ENCODE measurements around the gene CAV3.
"Not testable (repeated sequence)": the region's sequence is repeated elsewhere in the genome, so short reads cannot be mapped to it uniquely, and the experiment has no call there.

GRCh38 chr3:8715757-8716156 is 17.8 kb upstream of the CAV3 start:
- not testable (repeated sequence) for TF ChIP-seq ETS2 (tag; IDR thresholded peaks at IDR 0.05; ENCODE audit: borderline replicate concordance, poor library complexity, severe bottlenecking); SREBF1 (IDR thresholded peaks at IDR 0.05; ENCODE audit: borderline replicate concordance, low read depth, low read length); USF1 (CRISPR knock-in tag; IDR thresholded peaks at IDR 0.05); VEZF1 (CRISPR knock-in tag; IDR thresholded peaks at IDR 0.05); SP2 (IDR thresholded peaks at IDR 0.05; ENCODE audit: extremely low read depth, low read depth, low read length, poor library complexity, severe bottlenecking); JUN (IDR thresholded peaks at IDR 0.05; ENCODE audit: borderline replicate concordance, low read depth, low read length); JUN (CRISPR knock-in tag; IDR thresholded peaks at IDR 0.05; ENCODE audit: borderline replicate concordance); ZNF324 (CRISPR knock-in tag; IDR thresholded peaks at IDR 0.05)
